Astrocyte (in vitro differentiated cells and primary cell): ENCODE results near the gene BAIAP3.

ENCODE experiments used
- CTCF ChIP-seq: IDR thresholded peaks from 2 replicates; pipeline ENCODE4 v1.5.1; 2011; ENCODE audit warnings: low read depth, mild to moderate bottlenecking, inconsistent platforms, low read length, moderate library complexity; ENCODE audit not compliant: insufficient read depth
- EZH2 ChIP-seq: IDR thresholded peaks from 2 replicates; pipeline ENCODE4 v1.6.1; 2012; ENCODE audit warnings: mild to moderate bottlenecking, low read length, inconsistent platforms; ENCODE audit not compliant: insufficient read depth

GRCh38 chr16:1371054-1371978, 37.9 kb downstream of the BAIAP3 start:
- TF ChIP-seq CTCF, result no peak
- TF ChIP-seq EZH2, result no peak
